WERI-Rb-1 (cell line): ENCODE data around the gene MRPL1.

ENCODE experiments used
- DNase-seq: peaks from one replicate; pipeline ENCODE4 v3.0.0-alpha.2; 2020
- H3K27ac ChIP-seq: fragments of 250-450 bp; sonication (Bioruptor Pico); 2 replicates; pipeline ENCODE4 v1.5.1; 2020; ENCODE audit warnings: mild to moderate bottlenecking, moderate library complexity
- H3K27me3 ChIP-seq: fragments of 250-450 bp; sonication (Bioruptor Pico); 2 replicates; pipeline ENCODE4 v1.5.1; 2021; ENCODE audit warnings: mild to moderate bottlenecking, low read depth, moderate library complexity; ENCODE audit not compliant: insufficient read depth, severe bottlenecking
- H3K36me3 ChIP-seq: fragments of 250-450 bp; sonication (Bioruptor Pico); 2 replicates; pipeline ENCODE4 v1.5.1; 2020; ENCODE audit warnings: mild to moderate bottlenecking, moderate library complexity
- H3K4me3 ChIP-seq: 2 replicates; pipeline ENCODE4 v1.5.1; 2011; ENCODE audit warnings: low read depth, mild to moderate bottlenecking, control low read depth, low read length
- H3K9me3 ChIP-seq: fragments of 250-450 bp; sonication (Bioruptor Pico); 2 replicates; pipeline ENCODE4 v1.5.1; 2021; ENCODE audit warnings: mild to moderate bottlenecking, moderate library complexity; ENCODE audit not compliant: severe bottlenecking
- CTCF ChIP-seq: IDR thresholded peaks from 2 replicates; pipeline ENCODE4 v1.5.1; 2011; ENCODE audit warnings: low read depth, mild to moderate bottlenecking, control low read depth, inconsistent platforms, low read length

Gene MRPL1

GRCh38 chr4:77893451-77893850 is 30.8 kb downstream of the MRPL1 start:
- H3K36me3 ChIP-seq, result peaks cover 18% of the 10 kb centered on the region
- H3K27me3 ChIP-seq, result no peaks in the 10 kb centered on the region
- no peak for TF ChIP-seq CTCF
- no peak overlapping the region for H3K27ac ChIP-seq
- H3K9me3 ChIP-seq, result no peaks in the 10 kb centered on the region
- no peak overlapping the region for H3K4me3 ChIP-seq
- DNase-seq, result no peak

GRCh38 chr4:77899607-77900006 is 37.0 kb downstream of the MRPL1 start:
- H3K9me3 ChIP-seq, result no peaks in the 10 kb centered on the region
- H3K27me3 ChIP-seq, result no peaks in the 10 kb centered on the region
- no peak overlapping the region for H3K4me3 ChIP-seq
- H3K27ac ChIP-seq, result no peak overlapping the region
- H3K36me3 ChIP-seq, result peaks cover 4% of the 10 kb centered on the region; the same call in 1 of the 2 replicates
- no peak for DNase-seq
- TF ChIP-seq CTCF, result no peak

- no peak for DNase-seq
- H3K36me3 ChIP-seq, result peaks cover under 1% of the 10 kb centered on the region
These were observed 40.6 kb downstream of the MRPL1 start for GRCh38 chr4:77903186-77903585.

GRCh38 chr4:77905651-77906263 is 43.1 kb downstream of the MRPL1 start:
- TF ChIP-seq CTCF, result no peak
- DNase-seq, result no peak
- Histone ChIP-seq H3K27ac (no peak overlapping the region), H3K4me3 (no peak overlapping the region), H3K9me3 (no peaks in the 10 kb centered on the region), H3K27me3 (no peaks in the 10 kb centered on the region), H3K36me3 (peaks cover 4% of the 10 kb centered on the region)

More at GRCh38 chr4:77903186-77903585, 40.6 kb downstream of the MRPL1 start:
- no peaks in the 10 kb centered on the region for H3K27me3 ChIP-seq
- H3K4me3 ChIP-seq, result no peak overlapping the region
- TF ChIP-seq CTCF, result no peak
- H3K9me3 ChIP-seq, result no peaks in the 10 kb centered on the region
- no peak overlapping the region for H3K27ac ChIP-seq

- no peak overlapping the region for H3K4me3 ChIP-seq
- no peak for DNase-seq
- H3K9me3 ChIP-seq, result no peaks in the 10 kb centered on the region
- H3K36me3 ChIP-seq, result peaks cover 4% of the 10 kb centered on the region
- H3K27me3 ChIP-seq, result no peaks in the 10 kb centered on the region
- H3K27ac ChIP-seq, result no peak overlapping the region
- TF ChIP-seq CTCF, result no peak
These were observed 48.0 kb downstream of the MRPL1 start for GRCh38 chr4:77910676-77911075.

GRCh38 chr4:77911091-77911490 is 48.5 kb downstream of the MRPL1 start:
- peaks cover 4% of the 10 kb centered on the region for H3K36me3 ChIP-seq
- no peak for TF ChIP-seq CTCF

More at GRCh38 chr4:77911091-77911490, 48.5 kb downstream of the MRPL1 start:
- Histone ChIP-seq H3K27ac (no peak overlapping the region), H3K4me3 (no peak overlapping the region), H3K9me3 (no peaks in the 10 kb centered on the region), H3K27me3 (no peaks in the 10 kb centered on the region)
- DNase-seq, result no peak
